Tibial artery (tissue), 4 donors: ENCODE data around the gene SYNGR4.
"Not testable (repeated sequence)": the region's sequence is repeated elsewhere in the genome, so short reads cannot be mapped to it uniquely, and the experiment has no call there.

ENCODE experiments used
- DNase-seq, 2 donors: peaks; one replicate each; pipeline ENCODE4 v3.0.0-alpha.2; 2019
- H3K27ac ChIP-seq, 2 donors: fragments of 200-600 bp; sonication (generic) in 1 of 2; 1 replicate in 1 of 2; 2 replicates in 1 of 2; pipeline ENCODE4 v1.5.1; 2018 to 2019; ENCODE audit warnings: mild to moderate bottlenecking in 1 of 2
- H3K27me3 ChIP-seq, 2 donors: fragments of 200-600 bp; sonication (generic) in 1 of 2; one replicate each; pipeline versions ENCODE4 v1.5.1 to v1.6.0; 2016 to 2019
- H3K36me3 ChIP-seq, 3 donors: fragments of 200-600 bp; sonication (generic) in 2 of 3; one replicate each; pipeline ENCODE4 v1.5.1; 2016 to 2019; ENCODE audit warnings: mild to moderate bottlenecking in 2 of 3
- H3K4me1 ChIP-seq, 4 donors: fragments of 200-600 bp; sonication (generic) in 2 of 4; 1 replicate in 3 of 4; 2 replicates in 1 of 4; pipeline ENCODE4 v1.5.1; 2016 to 2019
- H3K4me3 ChIP-seq, 2 donors: fragments of 200-600 bp; sonication (generic) in 1 of 2; 1 replicate in 1 of 2; 2 replicates in 1 of 2; pipeline ENCODE4 v1.5.1; 2018 to 2019; ENCODE audit warnings: mild to moderate bottlenecking in 2 of 2
- H3K9me3 ChIP-seq, 3 donors: fragments of 200-600 bp; sonication (generic) in 1 of 3; one replicate each; pipeline ENCODE4 v1.5.1; 2016 to 2019
- intact Hi-C: fragments of 100-400 bp; cut with DNase I; formaldehyde crosslinking; loops from one replicate; pipeline ENCODE4 v1.15.0; 2023; ENCODE audit warnings: low total_unique reads
- TF ChIP-seq, protein P1 (sequence below), 2 experiments: fragments of 200-600 bp in 1 of 2; fragments of 450-650 bp in 1 of 2; IDR thresholded peaks; one replicate each; pipeline ENCODE4 v1.5.1; 2017 to 2019; ENCODE audit warnings: antibody characterized with exemption in 2 of 2, mild to moderate bottlenecking in 1 of 2, moderate library complexity in 1 of 2

The SYNGR4 gene, protein sequence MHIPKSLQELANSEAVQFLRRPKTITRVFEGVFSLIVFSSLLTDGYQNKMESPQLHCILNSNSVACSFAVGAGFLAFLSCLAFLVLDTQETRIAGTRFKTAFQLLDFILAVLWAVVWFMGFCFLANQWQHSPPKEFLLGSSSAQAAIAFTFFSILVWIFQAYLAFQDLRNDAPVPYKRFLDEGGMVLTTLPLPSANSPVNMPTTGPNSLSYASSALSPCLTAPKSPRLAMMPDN

DNA sequence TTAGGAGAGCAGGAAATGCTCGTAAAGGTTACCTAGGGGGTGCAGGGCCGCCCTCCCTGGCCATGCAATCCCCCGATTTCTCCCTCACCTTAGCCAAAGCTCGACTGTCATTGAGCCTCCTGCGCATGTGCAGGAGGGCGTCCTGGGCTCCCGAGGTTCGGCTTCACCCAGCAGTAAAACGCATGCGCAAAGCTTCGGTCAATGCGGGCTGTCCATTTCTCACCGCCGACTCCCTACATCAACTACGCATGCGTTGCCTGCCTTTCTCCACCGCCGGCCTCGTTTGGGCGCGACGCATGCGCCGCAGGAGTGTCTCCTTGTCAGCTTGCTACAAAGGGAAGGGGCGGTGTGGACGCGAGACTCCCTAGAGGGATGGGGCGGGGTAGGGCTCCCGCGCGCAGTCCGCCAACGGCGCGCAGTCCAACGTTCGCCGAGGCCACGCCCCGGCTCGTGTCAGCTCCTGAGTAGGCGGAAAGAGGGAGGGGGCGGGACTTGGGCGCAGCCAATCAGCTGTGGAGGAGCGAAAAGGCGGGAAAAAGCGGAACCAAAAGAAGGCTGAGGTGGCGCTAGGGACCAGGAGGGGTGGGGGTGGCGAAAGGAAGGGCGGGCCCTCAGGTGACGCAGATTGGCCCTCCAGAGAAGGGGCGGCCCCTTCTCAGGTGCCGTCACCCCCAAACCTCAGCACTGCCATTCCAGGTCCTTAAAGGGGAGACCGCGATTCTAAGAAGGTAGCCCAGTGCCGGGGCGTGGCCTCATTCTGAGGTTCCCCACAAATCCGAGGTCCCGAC lies at the start of gene SYNGR4, which contains the start of gene TMEM143:
TSS of gene SYNGR4 (plus strand) at position 558 of the 788 bp plus-strand sequence. CDS start 1,476 bp downstream, outside the sequence.
TSS of gene TMEM143 (minus strand) at position 131 of the 788 bp plus-strand sequence. CDS start at position 111, 20 bp downstream.
- Histone ChIP-seq H3K27ac (peak within 1 kb of the TSS; percentile 84 to 96), H3K4me3 (peak within 1 kb of the TSS; percentile 63 to 73), H3K4me1 (peaks cover 0 to 11% (median 5%) of the 10 kb centered on the region in 4 donors), H3K27me3 (no peaks in the 10 kb centered on the region), H3K9me3 (no peaks in the 10 kb centered on the region), H3K36me3 (peaks cover 0 to 10% (median 4%) of the 10 kb centered on the region in 3 donors)
- TF ChIP-seq, protein P1, sequence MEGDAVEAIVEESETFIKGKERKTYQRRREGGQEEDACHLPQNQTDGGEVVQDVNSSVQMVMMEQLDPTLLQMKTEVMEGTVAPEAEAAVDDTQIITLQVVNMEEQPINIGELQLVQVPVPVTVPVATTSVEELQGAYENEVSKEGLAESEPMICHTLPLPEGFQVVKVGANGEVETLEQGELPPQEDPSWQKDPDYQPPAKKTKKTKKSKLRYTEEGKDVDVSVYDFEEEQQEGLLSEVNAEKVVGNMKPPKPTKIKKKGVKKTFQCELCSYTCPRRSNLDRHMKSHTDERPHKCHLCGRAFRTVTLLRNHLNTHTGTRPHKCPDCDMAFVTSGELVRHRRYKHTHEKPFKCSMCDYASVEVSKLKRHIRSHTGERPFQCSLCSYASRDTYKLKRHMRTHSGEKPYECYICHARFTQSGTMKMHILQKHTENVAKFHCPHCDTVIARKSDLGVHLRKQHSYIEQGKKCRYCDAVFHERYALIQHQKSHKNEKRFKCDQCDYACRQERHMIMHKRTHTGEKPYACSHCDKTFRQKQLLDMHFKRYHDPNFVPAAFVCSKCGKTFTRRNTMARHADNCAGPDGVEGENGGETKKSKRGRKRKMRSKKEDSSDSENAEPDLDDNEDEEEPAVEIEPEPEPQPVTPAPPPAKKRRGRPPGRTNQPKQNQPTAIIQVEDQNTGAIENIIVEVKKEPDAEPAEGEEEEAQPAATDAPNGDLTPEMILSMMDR (IDR thresholded peaks at IDR 0.05), result no peak
- intact Hi-C loops, result no loop called here
- DNase-seq, result peak; percentile 99 to 100

DNA sequence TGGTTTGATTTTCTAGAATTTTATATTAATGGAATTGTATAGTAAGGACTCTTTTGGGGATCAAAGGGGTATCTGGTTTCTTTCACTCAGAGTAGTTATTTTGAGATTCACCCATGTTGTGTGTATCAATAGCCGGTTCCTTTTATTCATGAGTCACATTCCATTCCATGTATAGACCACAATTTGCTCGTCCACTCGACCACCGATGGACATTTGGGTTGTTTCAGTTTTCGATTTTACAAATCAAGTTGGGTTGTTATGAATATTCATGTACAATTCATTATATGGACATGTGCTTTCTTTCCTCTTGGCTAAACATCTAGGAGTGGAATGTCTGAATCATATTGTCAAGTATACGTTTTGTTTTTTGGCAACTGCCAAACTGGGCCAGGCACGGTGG lies 48.5 kb upstream of the SYNGR4 start:
- no peak for DNase-seq
- Histone ChIP-seq H3K27ac (no peak overlapping the region), H3K9me3 (no peaks in the 10 kb centered on the region), H3K4me3 (no peak overlapping the region), H3K4me1 (peaks cover 0 to 8% (median 5%) of the 10 kb centered on the region in 4 donors), H3K36me3 (no peaks in the 10 kb centered on the region), H3K27me3 (no peaks in the 10 kb centered on the region)
- TF ChIP-seq, protein P1 (IDR thresholded peaks at IDR 0.05), result no peak
- intact Hi-C loops, result no loop called here

DNA sequence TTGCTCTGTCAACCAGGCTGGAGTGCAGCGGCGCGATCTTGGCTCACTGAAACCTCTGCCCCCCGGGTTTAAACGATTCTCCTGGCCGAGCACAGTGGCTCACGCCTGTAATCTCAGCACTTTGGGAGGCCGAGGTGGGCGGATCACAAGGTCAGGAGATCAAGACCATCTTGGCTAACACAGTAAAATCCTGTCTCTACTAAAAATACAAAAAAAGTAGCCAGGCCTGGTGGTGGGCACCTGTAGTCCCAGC lies 46.5 kb upstream of the SYNGR4 start:
- intact Hi-C loops, DNase-seq, H3K4me3 ChIP-seq, H3K9me3 ChIP-seq, H3K36me3 ChIP-seq, H3K27ac ChIP-seq, H3K27me3 ChIP-seq: not testable (repeated sequence)
- peaks cover 0 to 22% (median 16%) of the 10 kb centered on the region in 4 donors for H3K4me1 ChIP-seq

DNA sequence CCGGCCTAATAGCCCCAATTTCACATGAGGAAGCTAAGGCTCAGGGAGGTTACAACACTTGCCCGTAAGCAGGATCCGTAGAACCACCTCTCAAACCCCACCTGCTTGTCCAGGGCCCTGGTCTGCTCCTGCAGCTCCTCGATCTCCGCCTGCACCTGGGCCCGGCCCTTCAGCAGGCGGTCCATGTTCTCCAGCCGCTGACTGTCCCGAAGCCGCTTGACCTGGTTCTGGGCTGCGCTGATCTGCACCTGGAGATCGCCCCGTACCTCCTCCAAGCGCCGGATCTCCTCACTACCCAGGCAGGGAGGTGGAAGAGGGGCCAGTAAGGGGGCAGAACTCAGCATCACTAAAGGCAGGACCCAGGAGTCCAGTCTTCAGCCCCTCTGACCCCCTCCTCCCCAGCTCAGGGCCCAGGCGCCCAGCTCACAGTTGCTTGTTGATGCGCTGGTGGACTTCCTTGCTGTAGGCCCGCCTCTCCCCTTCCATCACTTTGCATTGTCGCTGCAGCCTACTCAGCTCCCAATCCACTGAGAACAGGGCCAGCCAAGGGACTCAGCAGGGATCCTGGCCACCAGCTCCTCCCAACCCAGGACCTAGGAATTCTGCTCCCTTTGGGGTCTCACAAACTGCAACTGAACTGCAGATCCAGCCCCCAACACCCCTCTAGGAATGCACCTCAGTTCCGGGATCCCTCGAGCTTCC lies 45.7 kb upstream of the SYNGR4 start:
- H3K4me1 ChIP-seq, result peaks cover 0 to 24% (median 18%) of the 10 kb centered on the region in 4 donors
- no peaks in the 10 kb centered on the region for H3K36me3 ChIP-seq
- no peaks in the 10 kb centered on the region for H3K9me3 ChIP-seq
- no peak for DNase-seq
- H3K4me3 ChIP-seq, result no peak overlapping the region
- no peaks in the 10 kb centered on the region for H3K27me3 ChIP-seq
- intact Hi-C loops, result no loop called here
- TF ChIP-seq, protein P1 (IDR thresholded peaks at IDR 0.05), result no peak
- no peak overlapping the region for H3K27ac ChIP-seq

DNA sequence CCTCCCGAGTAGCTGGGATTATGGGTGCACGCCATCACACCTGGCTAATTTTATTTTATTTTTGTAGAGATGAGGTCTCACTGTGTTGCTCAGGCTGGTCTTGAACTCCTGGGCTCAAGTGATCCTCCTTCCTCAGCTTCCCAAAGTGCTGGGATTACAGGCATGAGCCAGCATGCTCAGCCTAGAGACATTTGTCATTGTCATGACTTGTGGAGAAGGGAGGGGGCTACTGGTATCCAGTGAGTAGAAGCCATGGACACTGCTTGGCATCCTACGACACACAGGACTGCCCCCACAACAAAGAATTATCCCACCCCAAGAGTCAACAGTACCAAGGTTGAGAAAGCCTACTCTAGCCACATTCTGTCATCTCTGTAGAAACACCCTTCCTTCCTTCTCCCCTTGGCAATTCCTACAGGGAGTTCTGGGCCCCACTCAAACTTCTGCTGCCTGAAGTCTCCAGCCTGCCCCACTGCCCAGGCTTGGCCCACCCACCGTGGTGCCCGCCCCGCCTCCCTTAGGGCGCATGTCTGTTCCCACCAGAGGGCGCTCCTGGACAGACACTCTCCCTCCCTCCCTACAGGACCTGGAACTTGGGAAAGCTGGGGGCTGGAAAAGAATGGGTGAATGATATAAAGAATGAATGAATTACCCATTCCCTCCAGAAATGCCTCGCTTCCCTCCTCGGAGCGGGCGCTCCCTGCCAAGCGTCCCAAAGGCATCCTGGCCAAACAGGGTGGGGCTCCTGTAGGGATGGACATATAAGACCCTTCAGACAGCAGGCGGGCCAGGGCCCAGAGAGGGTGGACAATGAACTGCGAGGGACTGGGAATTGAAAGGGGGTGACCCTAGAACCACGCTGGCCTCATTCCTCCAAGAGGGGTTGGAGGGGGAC lies 44.3 kb upstream of the SYNGR4 start:
- H3K9me3 ChIP-seq, result no peaks in the 10 kb centered on the region
- intact Hi-C loops, result no loop called here
- no peaks in the 10 kb centered on the region for H3K36me3 ChIP-seq
- DNase-seq, result peak; percentile 85 to 88
- peaks cover 0 to 29% (median 21%) of the 10 kb centered on the region in 4 donors for H3K4me1 ChIP-seq
- no peak overlapping the region for H3K4me3 ChIP-seq
- no peaks in the 10 kb centered on the region for H3K27me3 ChIP-seq
- peak overlapping the region; percentile 97 to 98 for H3K27ac ChIP-seq
- TF ChIP-seq, protein P1 (IDR thresholded peaks at IDR 0.05), result peak; percentile 68 to 81
